SK-N-SH treated with all-trans-retinoic acid at 6 μM for 48 hours (cell line): ENCODE data around the gene MARCHF10.

Experiments
- ATAC-seq: fragments of 200-7000 bp; cut with Tn5 transposase; 3 replicates; pipeline ENCODE4 v1.9.1; 2020; ENCODE audit warnings: mild to moderate bottlenecking, moderate library complexity
- ARNTL ChIP-seq: fragments of 450-650 bp; formaldehyde crosslinking; IDR thresholded peaks from 2 replicates; pipeline ENCODE4 v1.5.0; 2020; ENCODE audit warnings: low read depth, mild to moderate bottlenecking, moderate library complexity, borderline replicate concordance
- BACH2 ChIP-seq: fragments of 250-450 bp; sonication (Bioruptor Pico); IDR thresholded peaks from 2 replicates; pipeline ENCODE4 v1.9.0; 2021; ENCODE audit warnings: mild to moderate bottlenecking, borderline replicate concordance
- CREB5 ChIP-seq: fragments of 250-450 bp; sonication (Bioruptor Pico); IDR thresholded peaks from 2 replicates; pipeline ENCODE4 v1.5.1; 2020; ENCODE audit warnings: low read depth, mild to moderate bottlenecking, moderate library complexity
- CSDC2 ChIP-seq: fragments of 250-450 bp; sonication (Bioruptor Pico); IDR thresholded peaks from 2 replicates; pipeline ENCODE4 v1.5.0; 2020; ENCODE audit warnings: mild to moderate bottlenecking, moderate library complexity
- GLIS3 ChIP-seq: fragments of 250-450 bp; sonication (Bioruptor Pico); IDR thresholded peaks from 2 replicates; pipeline ENCODE4 v1.5.0; 2020; ENCODE audit warnings: mild to moderate bottlenecking, moderate library complexity
- ISL1 ChIP-seq: fragments of 250-450 bp; sonication (Bioruptor Pico); IDR thresholded peaks from 2 replicates; pipeline ENCODE4 v2.1.2; 2022; ENCODE audit warnings: mild to moderate bottlenecking, moderate library complexity
- OSR1 ChIP-seq: fragments of 250-450 bp; sonication (Bioruptor Pico); IDR thresholded peaks from 2 replicates; pipeline ENCODE4 v1.8.0; 2022; ENCODE audit warnings: moderate library complexity, mild to moderate bottlenecking, inconsistent platforms
- PATZ1 ChIP-seq: fragments of 250-450 bp; sonication (Bioruptor Pico); IDR thresholded peaks from 2 replicates; pipeline ENCODE4 v1.8.0; 2020; ENCODE audit warnings: mild to moderate bottlenecking, moderate library complexity, borderline replicate concordance
- RARB ChIP-seq: fragments of 250-450 bp; sonication (Bioruptor Pico); IDR thresholded peaks from 2 replicates; pipeline ENCODE4 v1.8.0; 2021; ENCODE audit warnings: mild to moderate bottlenecking, moderate library complexity
- SNAI2 ChIP-seq: fragments of 250-450 bp; sonication (Bioruptor Pico); IDR thresholded peaks from 2 replicates; pipeline ENCODE4 v1.5.0; 2020; ENCODE audit warnings: mild to moderate bottlenecking, moderate library complexity
- TCF4 ChIP-seq: fragments of 250-450 bp; sonication (Bioruptor Pico); IDR thresholded peaks from 2 replicates; pipeline ENCODE4 v1.8.0; 2021; ENCODE audit warnings: mild to moderate bottlenecking, moderate library complexity, borderline replicate concordance
- TOX ChIP-seq: fragments of 250-450 bp; sonication (Bioruptor Pico); IDR thresholded peaks from 2 replicates; pipeline ENCODE4 v1.8.0; 2021; ENCODE audit warnings: mild to moderate bottlenecking, moderate library complexity, borderline replicate concordance
- TSHZ2 ChIP-seq: fragments of 250-450 bp; sonication (Bioruptor Pico); IDR thresholded peaks from 2 replicates; pipeline ENCODE4 v1.5.0; 2020; ENCODE audit warnings: mild to moderate bottlenecking, moderate library complexity
- ZC3H10 ChIP-seq: fragments of 250-450 bp; sonication (Bioruptor Pico); IDR thresholded peaks from 2 replicates; pipeline ENCODE4 v1.5.1; 2021; ENCODE audit warnings: mild to moderate bottlenecking, moderate library complexity
- ZFP3 ChIP-seq: fragments of 250-450 bp; sonication (Bioruptor Pico); IDR thresholded peaks from 2 replicates; pipeline ENCODE4 v1.5.0; 2020; ENCODE audit warnings: mild to moderate bottlenecking, moderate library complexity
- ZFP30 ChIP-seq: fragments of 450-650 bp; formaldehyde crosslinking; IDR thresholded peaks from 2 replicates; pipeline ENCODE4 v1.5.0; 2022; ENCODE audit warnings: mild to moderate bottlenecking, moderate library complexity
- ZNF565 ChIP-seq: fragments of 450-650 bp; formaldehyde crosslinking; conservative IDR thresholded peaks from 2 replicates; pipeline ENCODE4 v1.5.0; 2020; ENCODE audit warnings: low read depth, mild to moderate bottlenecking, moderate library complexity
- ZNF70 ChIP-seq: fragments of 450-650 bp; formaldehyde crosslinking; IDR thresholded peaks from 2 replicates; pipeline ENCODE4 v1.5.0; 2020; ENCODE audit warnings: mild to moderate bottlenecking, moderate library complexity
- ZNF8 ChIP-seq: fragments of 450-650 bp; formaldehyde crosslinking; IDR thresholded peaks from 2 replicates; pipeline ENCODE4 v1.5.0; 2020; ENCODE audit warnings: mild to moderate bottlenecking, moderate library complexity

The MARCHF10 gene

GRCh38 chr17:62655656-62656055, 152.5 kb downstream of the MARCHF10 start:
- no peak for TF ChIP-seq GLIS3 (CRISPR knock-in tag)
- TF ChIP-seq TOX (CRISPR knock-in tag): no peak
- no peak for TF ChIP-seq ZFP30 (CRISPR knock-in tag)
- TF ChIP-seq CREB5: no peak
- no peak for TF ChIP-seq RARB (CRISPR knock-in tag)
- TF ChIP-seq ARNTL (CRISPR knock-in tag): no peak
- TF ChIP-seq BACH2: no peak
- TF ChIP-seq, all 23 proteins: peak for 0
- no peak for ATAC-seq

- peak; percentile 65 for ATAC-seq
- no peak for TF ChIP-seq TOX (CRISPR knock-in tag)
- TF ChIP-seq PATZ1: no peak
- no peak for TF ChIP-seq BACH2
- TF ChIP-seq TSHZ2 (CRISPR knock-in tag): 0 out of 2 replicates have a peak, but pooled peaks have one; percentile 67
- no peak for TF ChIP-seq OSR1 (CRISPR knock-in tag)
- TF ChIP-seq ISL1 (CRISPR knock-in tag): no peak
- no peak for TF ChIP-seq ZC3H10 (CRISPR knock-in tag)
- TF ChIP-seq ZNF565 (CRISPR knock-in tag): 0 out of 2 replicates have a peak, but pooled peaks have one; percentile 2
- TF ChIP-seq TCF4 (CRISPR knock-in tag): peak; percentile 77
- no peak for TF ChIP-seq GLIS3 (CRISPR knock-in tag)
- peak; percentile 86; the same call in 1 of the 2 replicates for TF ChIP-seq SNAI2 (CRISPR knock-in tag)
- peak; percentile 61; the same call in 1 of the 2 replicates for TF ChIP-seq ZNF70 (CRISPR knock-in tag)
Measured at GRCh38 chr17:62653826-62654761, 154.0 kb downstream of the MARCHF10 start.

GRCh38 chr17:62653002-62653825, 154.9 kb downstream of the MARCHF10 start:
- ATAC-seq: peak; percentile 70
- TF ChIP-seq GLIS3 (CRISPR knock-in tag): peak; percentile 50; the same call in 1 of the 2 replicates
- 0 out of 2 replicates have a peak, but pooled peaks have one; percentile 24 for TF ChIP-seq ZNF70 (CRISPR knock-in tag)
- 0 out of 2 replicates have a peak, but pooled peaks have one; percentile 15 for TF ChIP-seq ZFP3 (CRISPR knock-in tag)
- TF ChIP-seq CSDC2 (CRISPR knock-in tag): no peak

- ATAC-seq: peak; percentile 55
- TF ChIP-seq CSDC2 (CRISPR knock-in tag): peak; percentile 65; the same call in 1 of the 2 replicates
- peak; percentile 72; the same call in 1 of the 2 replicates for TF ChIP-seq SNAI2 (CRISPR knock-in tag)
- TF ChIP-seq TSHZ2 (CRISPR knock-in tag): peak; percentile 77
- TF ChIP-seq CREB5: no peak
- peak; percentile 63; the same call in 1 of the 2 replicates for TF ChIP-seq PATZ1
- peak; percentile 83; the same call in 1 of the 2 replicates for TF ChIP-seq ZNF565 (CRISPR knock-in tag)
- TF ChIP-seq ZNF8: 0 out of 2 replicates have a peak, but pooled peaks have one; percentile 24
Measured at GRCh38 chr17:62652251-62653001, 155.7 kb downstream of the MARCHF10 start.
